Measurements from ENCODE around the gene INPP4B. TPM values are rescaled to one million over a fixed set of nuclear protein-coding genes. Genes with fewer than 3 reads are reported as not detected.

INPP4B gene
- total and polyA plus RNA-seq, 2 donors (not counting 1 experiment from before 2014, with no cell fraction given) = 19.7 to 22.2 TPM

- TF ChIP-seq EZH2 (IDR thresholded peaks at IDR 0.05; ENCODE audit: low read length, missing control alignments) = no peak
- no peak for TF ChIP-seq CTCF (conservative IDR thresholded peaks at IDR 0.05 in 1 of 2, IDR thresholded peaks at IDR 0.05 in 1 of 2; ENCODE audit: low read depth in 1 of 2, low read length in 2 of 2)
- Histone ChIP-seq H3K27me3 (ENCODE audit: control insufficient read depth, insufficient read depth, low read length) (no peaks in the 10 kb centered on the region), H3K36me3 (ENCODE audit: control insufficient read depth, insufficient read depth, low read length) (no peaks in the 10 kb centered on the region), H2AFZ (ENCODE audit: low read length) (peak overlapping the region; percentile 47), H4K20me1 (ENCODE audit: control insufficient read depth, extremely low read depth, insufficient read depth, low read length) (no peaks in the 10 kb centered on the region), H3K9me3 (ENCODE audit: control insufficient read depth, insufficient read depth, low read depth, low read length) (no peaks in the 10 kb centered on the region), H3K4me2 (ENCODE audit: extremely low read depth, insufficient read depth, low read length) (no peak overlapping the region), H3K4me1 (ENCODE audit: control insufficient read depth, extremely low read depth, insufficient read depth, low read length) (peaks cover 5% of the 10 kb centered on the region), H3K79me2 (ENCODE audit: control insufficient read depth, insufficient read depth, low read length) (no peaks in the 10 kb centered on the region), H3K4me3 (replicated peaks in 1 of 4; ENCODE audit: control extremely low read depth in 1 of 4, insufficient read depth in 1 of 4, low read depth in 3 of 4, low read length in 4 of 4) (no peak overlapping the region), H3K27ac (ENCODE audit: insufficient read depth, low read length) (no peak overlapping the region), H3K9ac (ENCODE audit: insufficient read depth, low read length) (no peak overlapping the region)
- DNase-seq (ENCODE audit: low read depth in 2 of 2) = peak in 1 of 2 donors; percentile 72
Observed at GRCh38 chr4:142366769-142367181, 479.3 kb downstream of the INPP4B start.

- DNase-seq (ENCODE audit: low read depth in 2 of 2) = peak in 1 of 2 donors; percentile 77
- no peaks in the 10 kb centered on the region for H3K79me2 ChIP-seq (ENCODE audit: control insufficient read depth, insufficient read depth, low read length)
Observed at GRCh38 chr4:142365391-142365790, 480.7 kb downstream of the INPP4B start.

GRCh38 chr4:142363686-142364085 is 482.4 kb downstream of the INPP4B start:
- no peaks in the 10 kb centered on the region for H3K36me3 ChIP-seq (ENCODE audit: control insufficient read depth, insufficient read depth, low read length)
- H3K9ac ChIP-seq (ENCODE audit: insufficient read depth, low read length) = no peak overlapping the region
- no peak overlapping the region for H3K27ac ChIP-seq (ENCODE audit: insufficient read depth, low read length)
- no peaks in the 10 kb centered on the region for H3K9me3 ChIP-seq (ENCODE audit: control insufficient read depth, insufficient read depth, low read depth, low read length)
- H3K79me2 ChIP-seq (ENCODE audit: control insufficient read depth, insufficient read depth, low read length) = no peaks in the 10 kb centered on the region
- no peaks in the 10 kb centered on the region for H4K20me1 ChIP-seq (ENCODE audit: control insufficient read depth, extremely low read depth, insufficient read depth, low read length)
- peaks cover 5% of the 10 kb centered on the region for H3K4me1 ChIP-seq (ENCODE audit: control insufficient read depth, extremely low read depth, insufficient read depth, low read length)
- no peak for DNase-seq (ENCODE audit: low read depth in 2 of 2)
- no peak for TF ChIP-seq CTCF (conservative IDR thresholded peaks at IDR 0.05 in 1 of 2, IDR thresholded peaks at IDR 0.05 in 1 of 2; ENCODE audit: low read depth in 1 of 2, low read length in 2 of 2)
- no peak for TF ChIP-seq EZH2 (IDR thresholded peaks at IDR 0.05; ENCODE audit: low read length, missing control alignments)
- no peak overlapping the region for H2AFZ ChIP-seq (ENCODE audit: low read length)
- H3K4me3 ChIP-seq (replicated peaks in 1 of 4; ENCODE audit: control extremely low read depth in 1 of 4, insufficient read depth in 1 of 4, low read depth in 3 of 4, low read length in 4 of 4) = no peak overlapping the region
- no peak overlapping the region for H3K4me2 ChIP-seq (ENCODE audit: extremely low read depth, insufficient read depth, low read length)
- no peaks in the 10 kb centered on the region for H3K27me3 ChIP-seq (ENCODE audit: control insufficient read depth, insufficient read depth, low read length)

More at GRCh38 chr4:142365391-142365790, 480.7 kb downstream of the INPP4B start:
- Histone ChIP-seq H4K20me1 (ENCODE audit: control insufficient read depth, extremely low read depth, insufficient read depth, low read length) (no peaks in the 10 kb centered on the region), H2AFZ (ENCODE audit: low read length) (no peak overlapping the region), H3K36me3 (ENCODE audit: control insufficient read depth, insufficient read depth, low read length) (no peaks in the 10 kb centered on the region), H3K4me3 (replicated peaks in 1 of 4; ENCODE audit: control extremely low read depth in 1 of 4, insufficient read depth in 1 of 4, low read depth in 3 of 4, low read length in 4 of 4) (no peak overlapping the region), H3K9me3 (ENCODE audit: control insufficient read depth, insufficient read depth, low read depth, low read length) (no peaks in the 10 kb centered on the region), H3K4me2 (ENCODE audit: extremely low read depth, insufficient read depth, low read length) (no peak overlapping the region), H3K4me1 (ENCODE audit: control insufficient read depth, extremely low read depth, insufficient read depth, low read length) (peaks cover 5% of the 10 kb centered on the region), H3K9ac (ENCODE audit: insufficient read depth, low read length) (no peak overlapping the region), H3K27ac (ENCODE audit: insufficient read depth, low read length) (no peak overlapping the region), H3K27me3 (ENCODE audit: control insufficient read depth, insufficient read depth, low read length) (no peaks in the 10 kb centered on the region)
- TF ChIP-seq CTCF (conservative IDR thresholded peaks at IDR 0.05 in 1 of 2, IDR thresholded peaks at IDR 0.05 in 1 of 2; ENCODE audit: low read depth in 1 of 2, low read length in 2 of 2) (no peak), EZH2 (IDR thresholded peaks at IDR 0.05; ENCODE audit: low read length, missing control alignments) (no peak)

Data from fibroblast of lung (primary cell).